Left ventricle myocardium inferior (tissue), 1 donor: ENCODE data around the gene CYP4F12. TPM values are rescaled to one million over a fixed set of nuclear protein-coding genes. Genes with fewer than 3 reads are reported as not detected.

ENCODE experiments used
- DNase-seq: peaks from one replicate; pipeline ENCODE4 v3.0.0-alpha.2; 2020
- H3K27ac ChIP-seq: fragments of 200-600 bp; replicated peaks from 2 replicates; pipeline ENCODE4 v1.8.0; 2021
- H3K27me3 ChIP-seq: fragments of 200-600 bp; 2 replicates; pipeline ENCODE4 v1.8.0; 2021; ENCODE audit warnings: low read depth
- H3K36me3 ChIP-seq: fragments of 200-600 bp; 2 replicates; pipeline ENCODE4 v1.8.0; 2021
- H3K4me1 ChIP-seq: fragments of 200-600 bp; 2 replicates; pipeline ENCODE4 v1.8.0; 2021
- H3K4me3 ChIP-seq: fragments of 200-600 bp; 2 replicates; pipeline ENCODE4 v1.8.0; 2021; ENCODE audit warnings: mild to moderate bottlenecking, moderate library complexity
- H3K9me3 ChIP-seq: fragments of 200-600 bp; replicated peaks from 2 replicates; pipeline ENCODE4 v1.8.0; 2021
- CTCF ChIP-seq: fragments of 200-600 bp; IDR thresholded peaks from 2 replicates; pipeline ENCODE4 v1.8.0; 2021; ENCODE audit warnings: antibody characterized with exemption, mild to moderate bottlenecking, borderline replicate concordance
- intact Hi-C: fragments of 100-400 bp; cut with micrococcal nuclease; formaldehyde crosslinking; loops from one replicate; pipeline ENCODE4 v1.11.0; 2022
- total RNA-seq: library from RNA; stranded (reverse); fragmentation: NEBNext Ultra II Directional; extraction: Animal tissue kit (Norgen Biotek cat#: 25700); gene quantifications from one replicate; pipeline ENCODE4 v1.2.1, GENCODE V29; 2021
- donor health status: DM: no; HTN: yes; CAD: no; lungs with severe emphysema.

The CYP4F12 gene
- total RNA-seq, 1 donor from 2014 or later, result 3.3 TPM

GRCh38 chr19:15669440-15669839 is 3.4 kb upstream of the CYP4F12 start:
- intact Hi-C loops, result no loop called here
- no peak for TF ChIP-seq CTCF
- DNase-seq, result no peak
- H3K4me3 ChIP-seq, result no peak overlapping the region
- H3K9me3 ChIP-seq, result no peaks in the 10 kb centered on the region
- H3K27me3 ChIP-seq, result peaks cover 38% of the 10 kb centered on the region
- peaks cover 12% of the 10 kb centered on the region for H3K4me1 ChIP-seq
- no peaks in the 10 kb centered on the region for H3K36me3 ChIP-seq
- H3K27ac ChIP-seq, result no peak overlapping the region

GRCh38 chr19:15669891-15670290 is 3.0 kb upstream of the CYP4F12 start:
- Histone ChIP-seq H3K27ac (no peak overlapping the region), H3K4me1 (peaks cover 12% of the 10 kb centered on the region), H3K27me3 (peaks cover 35% of the 10 kb centered on the region), H3K36me3 (no peaks in the 10 kb centered on the region), H3K9me3 (no peaks in the 10 kb centered on the region), H3K4me3 (no peak overlapping the region)
- intact Hi-C loops, result no loop called here
- DNase-seq, result no peak
- no peak for TF ChIP-seq CTCF

GRCh38 chr19:15671237-15671821 is 1.6 kb upstream of the CYP4F12 start:
- Histone ChIP-seq H3K27ac (no peak overlapping the region), H3K4me1 (peaks cover 12% of the 10 kb centered on the region), H3K27me3 (peaks cover 22% of the 10 kb centered on the region), H3K4me3 (no peak overlapping the region), H3K9me3 (no peaks in the 10 kb centered on the region), H3K36me3 (no peaks in the 10 kb centered on the region)
- DNase-seq, result no peak
- intact Hi-C loops, result no loop called here
- TF ChIP-seq CTCF, result no peak

GRCh38 chr19:15671891-15672579 is 852 bp upstream of the CYP4F12 start:
- TF ChIP-seq CTCF, result no peak
- H3K4me1 ChIP-seq, result peaks cover 12% of the 10 kb centered on the region
- no peaks in the 10 kb centered on the region for H3K36me3 ChIP-seq
- H3K9me3 ChIP-seq, result no peaks in the 10 kb centered on the region
- H3K4me3 ChIP-seq, result peak overlapping the region; percentile 52
- no peak for DNase-seq
- H3K27me3 ChIP-seq, result peaks cover 15% of the 10 kb centered on the region
- peak overlapping the region; percentile 87 for H3K27ac ChIP-seq
- intact Hi-C loops, result no loop called here

GRCh38 chr19:15673176-15673654 is 328 bp downstream of the CYP4F12 start:
- Histone ChIP-seq H3K4me1 (peaks cover 12% of the 10 kb centered on the region), H3K36me3 (no peaks in the 10 kb centered on the region), H3K9me3 (no peaks in the 10 kb centered on the region), H3K27me3 (peaks cover 5% of the 10 kb centered on the region), H3K27ac (peak overlapping the region; percentile 87), H3K4me3 (peak overlapping the region; percentile 52)
- peak; percentile 15 for DNase-seq
- TF ChIP-seq CTCF, result no peak
- intact Hi-C loops, result no loop called here
